SK-N-SH (cell line): ENCODE results near the gene CTDP1. TPM values are rescaled to one million over a fixed set of nuclear protein-coding genes. Genes with fewer than 3 reads are reported as not detected.

Source experiments
- CTCF ChIA-PET: fragments of 300-600, 350-600 bp; formaldehyde crosslinking; extraction: SDS; loops from one replicate; lab custom pipeline; 2021; lab: Yijun Ruan, JAX
- POLR2A ChIA-PET: fragments of 350-600 bp; sonication (Branson Sonifier 250); formaldehyde crosslinking; extraction: SDS; loops from one replicate; lab custom pipeline; 2020; ENCODE audit warnings: antibody characterized with exemption, inconsistent platforms; lab: Yijun Ruan, JAX
- DNase-seq: peaks from one replicate; pipeline ENCODE4 v3.0.0; 2012
- H2AFZ ChIP-seq: fragments of 200-600 bp; sonication (generic); 2 replicates; pipeline ENCODE4 v1.8.1; 2016; ENCODE audit warnings: antibody characterized with exemption, mild to moderate bottlenecking, low read depth
- H3F3A ChIP-seq: fragments of 200-600 bp; sonication (generic); replicated peaks from 2 replicates; pipeline ENCODE3; 2016; ENCODE audit warnings: antibody characterized with exemption, mild to moderate bottlenecking; ENCODE audit not compliant: insufficient read depth
- H3K27ac ChIP-seq, 2 experiments: fragments of 200-500 bp in 1 of 2; fragments of 200-600 bp in 1 of 2; sonication (Bioruptor generic) in 1 of 2; sonication (generic), shearing (Covaris generic) in 1 of 2; 2 replicates each; pipeline versions ENCODE4 v1.5.1 to v1.6.1; 2014 to 2016; ENCODE audit warnings: low read depth in 2 of 2, inconsistent platforms in 1 of 2, low read length in 1 of 2, mild to moderate bottlenecking in 1 of 2, mixed read lengths in 1 of 2
- H3K27me3 ChIP-seq: fragments of 200-600 bp; sonication (generic), shearing (Covaris generic); 2 replicates; pipeline ENCODE4 v1.6.1; 2016; ENCODE audit warnings: mixed run types; ENCODE audit not compliant: insufficient read depth
- H3K36me3 ChIP-seq, 2 experiments: fragments of 200-500 bp in 1 of 2; fragments of 200-600 bp in 1 of 2; sonication (Bioruptor generic) in 1 of 2; sonication (generic) in 1 of 2; replicated peaks in 1 of 2; 2 replicates each; pipeline versions ENCODE3 to v1.5.1; 2014 to 2016; ENCODE audit warnings: low read length in 1 of 2, mild to moderate bottlenecking in 1 of 2; ENCODE audit not compliant: insufficient read depth in 2 of 2, control insufficient read depth in 1 of 2
- H3K4me1 ChIP-seq, 2 experiments: fragments of 200-500 bp in 1 of 2; fragments of 200-600 bp in 1 of 2; sonication (Bioruptor generic) in 1 of 2; sonication (generic), shearing (Covaris generic) in 1 of 2; 2 replicates each; pipeline versions ENCODE4 v1.5.1 to v1.6.1; 2014 to 2016; ENCODE audit warnings: low read depth in 1 of 2, low read length in 1 of 2, mixed run types in 1 of 2; ENCODE audit not compliant: insufficient read depth in 2 of 2, control insufficient read depth in 1 of 2
- H3K4me2 ChIP-seq: fragments of 200-600 bp; sonication (generic), shearing (Covaris generic); 2 replicates; pipeline ENCODE4 v1.6.1; 2017; ENCODE audit warnings: mixed run types
- H3K4me3 ChIP-seq, 2 experiments: fragments of 200-500 bp in 1 of 2; fragments of 200-600 bp in 1 of 2; sonication (Bioruptor generic) in 1 of 2; sonication (generic), shearing (Covaris generic) in 1 of 2; 2 replicates each; pipeline versions ENCODE4 v1.5.1 to v1.8.1; 2014 to 2016; ENCODE audit warnings: low read depth in 2 of 2, inconsistent platforms in 1 of 2, low read length in 1 of 2, mild to moderate bottlenecking in 1 of 2, mixed read lengths in 1 of 2, moderate library complexity in 1 of 2
- H3K79me2 ChIP-seq: fragments of 200-600 bp; sonication (generic); 2 replicates; pipeline ENCODE4 v1.8.1; 2017; ENCODE audit warnings: mild to moderate bottlenecking; ENCODE audit not compliant: insufficient read depth
- H3K9ac ChIP-seq: fragments of 200-600 bp; sonication (generic); 2 replicates; pipeline ENCODE4 v1.6.1; 2017; ENCODE audit warnings: mixed run types
- H3K9me2 ChIP-seq: fragments of 200-600 bp; sonication (generic); 2 replicates; pipeline ENCODE4 v1.6.1; 2017; ENCODE audit warnings: mixed run types
- H3K9me3 ChIP-seq: fragments of 200-600 bp; sonication (generic); 2 replicates; pipeline ENCODE4 v1.6.1; 2017; ENCODE audit warnings: mixed run types, mild to moderate bottlenecking, moderate library complexity
- H4K20me1 ChIP-seq: fragments of 200-600 bp; sonication (generic); 2 replicates; pipeline ENCODE4 v1.6.1; 2017; ENCODE audit warnings: mild to moderate bottlenecking, mixed run types; ENCODE audit not compliant: insufficient read depth
- ELF1 ChIP-seq: IDR thresholded peaks from 2 replicates; pipeline ENCODE4 v1.4.0; 2012
- EP300 ChIP-seq, 2 experiments: IDR thresholded peaks; 2 replicates each; pipeline versions ENCODE4 v1.4.0 to v1.6.1; 2012; ENCODE audit warnings: borderline replicate concordance in 1 of 2, low read depth in 1 of 2, low read length in 1 of 2
- EZH2phosphoT487 ChIP-seq: fragments of 200-600 bp; sonication (generic); IDR thresholded peaks from 2 replicates; pipeline ENCODE4 v1.6.1; 2017; ENCODE audit warnings: low read depth, mixed run types, mild to moderate bottlenecking, antibody characterized with exemption, moderate library complexity, borderline replicate concordance
- FOSL2 ChIP-seq: IDR thresholded peaks from 2 replicates; pipeline ENCODE4 v1.4.0; 2012; ENCODE audit warnings: low read depth, mild to moderate bottlenecking, moderate library complexity, borderline replicate concordance
- GABPA ChIP-seq: IDR thresholded peaks from 2 replicates; pipeline ENCODE4 v1.4.0; 2012; ENCODE audit warnings: low read depth, mild to moderate bottlenecking
- MXI1 ChIP-seq: IDR thresholded peaks from 2 replicates; pipeline ENCODE4 v1.6.1; 2012; ENCODE audit warnings: mild to moderate bottlenecking, low read depth, low read length, improper control_type of control experiment
- NFIC ChIP-seq: IDR thresholded peaks from 2 replicates; pipeline ENCODE4 v1.4.0; 2012; ENCODE audit warnings: borderline replicate concordance
- NRF1 ChIP-seq: IDR thresholded peaks from 2 replicates; pipeline ENCODE4 v1.6.1; 2012; ENCODE audit warnings: low read depth, mild to moderate bottlenecking, low read length
- RAD21 ChIP-seq: IDR thresholded peaks from 2 replicates; pipeline ENCODE4 v1.6.1; 2012; ENCODE audit warnings: mild to moderate bottlenecking, low read length
- SIN3A ChIP-seq: IDR thresholded peaks from 2 replicates; pipeline ENCODE4 v1.6.1; 2012; ENCODE audit warnings: low read depth, mild to moderate bottlenecking, low read length, moderate library complexity, borderline replicate concordance
- SMC3 ChIP-seq: IDR thresholded peaks from 2 replicates; pipeline ENCODE4 v1.6.1; 2012; ENCODE audit warnings: low read depth, low read length, improper control_type of control experiment
- TCF12 ChIP-seq: IDR thresholded peaks from 2 replicates; pipeline ENCODE4 v1.4.0; 2012
- YY1 ChIP-seq: IDR thresholded peaks from 2 replicates; pipeline ENCODE4 v1.4.0; 2012; ENCODE audit warnings: low read depth, mild to moderate bottlenecking
- WGBS: methylation state at CpG from one replicate; pipeline ENCODE4 v1.1.6; 2017; ENCODE audit warnings: low lambda C conversion rate; 5-methylcytosine and 5-hydroxymethylcytosine counted together
- polyA plus RNA-seq, 3 experiments: library from polyadenylated mRNA; depleted of rRNA; stranded (reverse); fragments of >200 nt; gene quantifications; 2 replicates each; pipeline ENCODE4 v1.2.3, GENCODE V29; 2012
- TF ChIP-seq, protein P1 (sequence below): fragments of 150-350 bp; IDR thresholded peaks from 2 replicates; pipeline ENCODE4 v1.6.1; 2017; ENCODE audit warnings: antibody characterized with exemption, low read length, low read depth, borderline replicate concordance
- TF ChIP-seq, protein P2 (sequence below): IDR thresholded peaks from 2 replicates; pipeline ENCODE4 v1.6.1; 2012; ENCODE audit warnings: mild to moderate bottlenecking, low read depth, low read length, moderate library complexity
- TF ChIP-seq, protein P3 (sequence below): fragments of 150-350 bp; IDR thresholded peaks from 2 replicates; pipeline ENCODE4 v1.6.1; 2016; ENCODE audit warnings: mild to moderate bottlenecking, low read depth, low read length
- TF ChIP-seq, protein P4 (sequence below): IDR thresholded peaks from 2 replicates; pipeline ENCODE4 v1.4.0; 2012; ENCODE audit warnings: low read depth

The CTDP1 gene
- polyA plus RNA-seq, 1 of the 3 experiments (the other 2 are of a cell fraction), result 15.6 TPM

DNA sequence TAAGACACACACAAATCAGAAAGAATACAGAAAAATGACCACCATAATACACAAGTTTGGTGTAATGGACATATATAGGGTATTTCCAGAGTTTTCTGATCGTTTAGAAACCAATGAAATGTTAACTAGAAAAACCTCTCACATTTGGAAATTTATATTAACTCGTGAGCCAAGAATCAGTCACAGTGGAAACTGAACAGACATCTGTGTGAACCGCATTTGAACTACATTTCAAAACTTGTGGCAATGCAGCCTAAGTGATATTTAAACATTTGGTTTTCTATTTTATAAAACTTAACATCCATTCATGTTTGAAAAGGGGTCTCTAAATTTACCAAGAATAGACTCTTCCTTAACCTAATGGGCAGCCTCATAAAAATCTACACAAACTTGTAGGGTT, 89.1 kb downstream of the CTDP1 start:
- H3K9me3 ChIP-seq, result no peaks in the 10 kb centered on the region
- no peaks in the 10 kb centered on the region for H3K9me2 ChIP-seq
- no peaks in the 10 kb centered on the region for H3F3A ChIP-seq
- CTCF ChIA-PET, result no interaction called here
- 5% methylated on average over 3 of the region's 3 CpGs for WGBS
- no peaks in the 10 kb centered on the region for H3K36me3 ChIP-seq
- H3K4me2 ChIP-seq, result no peak overlapping the region
- no peak overlapping the region for H2AFZ ChIP-seq
- H4K20me1 ChIP-seq, result no peaks in the 10 kb centered on the region
- H3K27me3 ChIP-seq, result peaks cover 53% of the 10 kb centered on the region
- no peak overlapping the region for H3K4me3 ChIP-seq
- H3K4me1 ChIP-seq, result no peaks in the 10 kb centered on the region; a peak in 1 of 4 replicates
- no peak overlapping the region for H3K27ac ChIP-seq
- TF ChIP-seq NRF1, result no peak
- TF ChIP-seq, protein P1, sequence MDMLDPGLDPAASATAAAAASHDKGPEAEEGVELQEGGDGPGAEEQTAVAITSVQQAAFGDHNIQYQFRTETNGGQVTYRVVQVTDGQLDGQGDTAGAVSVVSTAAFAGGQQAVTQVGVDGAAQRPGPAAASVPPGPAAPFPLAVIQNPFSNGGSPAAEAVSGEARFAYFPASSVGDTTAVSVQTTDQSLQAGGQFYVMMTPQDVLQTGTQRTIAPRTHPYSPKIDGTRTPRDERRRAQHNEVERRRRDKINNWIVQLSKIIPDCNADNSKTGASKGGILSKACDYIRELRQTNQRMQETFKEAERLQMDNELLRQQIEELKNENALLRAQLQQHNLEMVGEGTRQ, result no peak
- no peak for TF ChIP-seq TCF12
- TF ChIP-seq, protein P2, sequence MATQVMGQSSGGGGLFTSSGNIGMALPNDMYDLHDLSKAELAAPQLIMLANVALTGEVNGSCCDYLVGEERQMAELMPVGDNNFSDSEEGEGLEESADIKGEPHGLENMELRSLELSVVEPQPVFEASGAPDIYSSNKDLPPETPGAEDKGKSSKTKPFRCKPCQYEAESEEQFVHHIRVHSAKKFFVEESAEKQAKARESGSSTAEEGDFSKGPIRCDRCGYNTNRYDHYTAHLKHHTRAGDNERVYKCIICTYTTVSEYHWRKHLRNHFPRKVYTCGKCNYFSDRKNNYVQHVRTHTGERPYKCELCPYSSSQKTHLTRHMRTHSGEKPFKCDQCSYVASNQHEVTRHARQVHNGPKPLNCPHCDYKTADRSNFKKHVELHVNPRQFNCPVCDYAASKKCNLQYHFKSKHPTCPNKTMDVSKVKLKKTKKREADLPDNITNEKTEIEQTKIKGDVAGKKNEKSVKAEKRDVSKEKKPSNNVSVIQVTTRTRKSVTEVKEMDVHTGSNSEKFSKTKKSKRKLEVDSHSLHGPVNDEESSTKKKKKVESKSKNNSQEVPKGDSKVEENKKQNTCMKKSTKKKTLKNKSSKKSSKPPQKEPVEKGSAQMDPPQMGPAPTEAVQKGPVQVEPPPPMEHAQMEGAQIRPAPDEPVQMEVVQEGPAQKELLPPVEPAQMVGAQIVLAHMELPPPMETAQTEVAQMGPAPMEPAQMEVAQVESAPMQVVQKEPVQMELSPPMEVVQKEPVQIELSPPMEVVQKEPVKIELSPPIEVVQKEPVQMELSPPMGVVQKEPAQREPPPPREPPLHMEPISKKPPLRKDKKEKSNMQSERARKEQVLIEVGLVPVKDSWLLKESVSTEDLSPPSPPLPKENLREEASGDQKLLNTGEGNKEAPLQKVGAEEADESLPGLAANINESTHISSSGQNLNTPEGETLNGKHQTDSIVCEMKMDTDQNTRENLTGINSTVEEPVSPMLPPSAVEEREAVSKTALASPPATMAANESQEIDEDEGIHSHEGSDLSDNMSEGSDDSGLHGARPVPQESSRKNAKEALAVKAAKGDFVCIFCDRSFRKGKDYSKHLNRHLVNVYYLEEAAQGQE, result no peak
- TF ChIP-seq, protein P3, sequence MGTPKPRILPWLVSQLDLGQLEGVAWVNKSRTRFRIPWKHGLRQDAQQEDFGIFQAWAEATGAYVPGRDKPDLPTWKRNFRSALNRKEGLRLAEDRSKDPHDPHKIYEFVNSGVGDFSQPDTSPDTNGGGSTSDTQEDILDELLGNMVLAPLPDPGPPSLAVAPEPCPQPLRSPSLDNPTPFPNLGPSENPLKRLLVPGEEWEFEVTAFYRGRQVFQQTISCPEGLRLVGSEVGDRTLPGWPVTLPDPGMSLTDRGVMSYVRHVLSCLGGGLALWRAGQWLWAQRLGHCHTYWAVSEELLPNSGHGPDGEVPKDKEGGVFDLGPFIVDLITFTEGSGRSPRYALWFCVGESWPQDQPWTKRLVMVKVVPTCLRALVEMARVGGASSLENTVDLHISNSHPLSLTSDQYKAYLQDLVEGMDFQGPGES, result no peak
- TF ChIP-seq NFIC, result no peak
- TF ChIP-seq RAD21, result no peak
- TF ChIP-seq SIN3A, result no peak
- TF ChIP-seq, all 33 proteins: peak for 0
- Histone ChIP-seq H3K79me2 (no peaks in the 10 kb centered on the region), H3K9ac (no peak overlapping the region)
- POLR2A ChIA-PET, result no interaction called here
- no peak for DNase-seq

DNA sequence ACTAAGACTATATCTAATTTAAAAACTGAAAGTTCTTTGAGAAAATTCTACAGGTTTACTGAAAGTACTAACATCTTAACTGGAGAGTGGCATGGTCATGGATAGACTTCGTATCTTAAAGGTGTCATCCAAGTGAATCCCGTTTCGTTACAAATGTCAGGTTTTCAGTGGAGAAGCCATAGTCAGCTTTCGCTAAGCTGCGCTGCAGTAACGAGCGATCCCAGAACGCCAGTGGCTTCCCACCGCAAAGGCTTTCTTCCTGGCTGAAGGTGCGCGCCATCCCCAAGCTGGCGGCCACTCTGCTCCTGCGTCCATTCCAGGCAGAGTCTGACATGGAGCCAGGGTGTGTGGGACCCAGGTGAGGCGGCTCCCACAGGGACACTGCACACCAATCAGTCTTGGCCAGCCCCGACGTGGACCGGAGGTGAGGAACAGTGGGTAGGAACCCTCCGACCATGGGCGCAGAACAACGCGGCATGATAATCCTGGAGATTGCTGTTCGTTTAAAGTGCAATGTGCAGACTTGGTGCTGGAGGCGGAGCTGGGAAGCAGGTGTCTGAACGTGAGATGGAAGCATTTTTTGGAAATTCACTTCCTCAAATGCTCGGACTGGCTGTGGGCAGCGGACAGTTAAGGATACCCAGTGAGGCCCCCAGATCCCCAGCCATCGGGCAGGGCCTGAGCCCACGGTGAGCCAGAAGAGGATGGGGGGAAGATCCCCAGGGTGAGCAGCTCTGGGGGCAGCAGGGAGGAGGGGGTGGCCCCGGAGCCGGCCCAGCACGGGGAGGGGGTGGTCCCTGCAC, 90.3 kb downstream of the CTDP1 start:
- Histone ChIP-seq H3K9ac (no peak overlapping the region), H3K4me2 (no peak overlapping the region), H3K79me2 (no peaks in the 10 kb centered on the region), H3K4me1 (no peaks in the 10 kb centered on the region; a peak in 1 of 4 replicates), H3K9me2 (no peaks in the 10 kb centered on the region), H4K20me1 (no peaks in the 10 kb centered on the region), H3K36me3 (no peaks in the 10 kb centered on the region), H3K27me3 (peaks cover 64% of the 10 kb centered on the region), H3K27ac (no peak overlapping the region), H3F3A (no peaks in the 10 kb centered on the region), H3K9me3 (no peaks in the 10 kb centered on the region), H2AFZ (no peak overlapping the region), H3K4me3 (no peak overlapping the region)
- ChIA-PET POLR2A (no interaction called here), CTCF (no interaction called here)
- 62% methylated on average over 27 of the region's 31 CpGs for WGBS
- DNase-seq, result no peak
- TF ChIP-seq TCF12 (no peak), MXI1 (no peak), EP300 (IDR thresholded peaks at IDR 0.05; ENCODE audit: borderline replicate concordance in 1 of 2, low read depth in 1 of 2, low read length in 1 of 2) (no peak), GABPA (no peak), FOSL2 (no peak), SMC3 (no peak), RAD21 (no peak), ELF1 (no peak), YY1 (no peak), SIN3A (no peak), EZH2phosphoT487 (no peak)
- TF ChIP-seq, protein P3, result no peak
- TF ChIP-seq, protein P4, sequence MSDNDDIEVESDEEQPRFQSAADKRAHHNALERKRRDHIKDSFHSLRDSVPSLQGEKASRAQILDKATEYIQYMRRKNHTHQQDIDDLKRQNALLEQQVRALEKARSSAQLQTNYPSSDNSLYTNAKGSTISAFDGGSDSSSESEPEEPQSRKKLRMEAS, result no peak
- TF ChIP-seq, protein P1, result no peak
